ENCODE results near the gene C2orf74.

GRCh38 chr2:61138859-61139258 lies 23.1 kb upstream of the C2orf74 start:
- TF ChIP-seq CTCF (IDR thresholded peaks at IDR 0.05) (no peak), POLR2A (IDR thresholded peaks at IDR 0.05) (no peak)
